ENCODE data around the gene MCRIP2.
"Not testable (repeated sequence)": the region's sequence is repeated elsewhere in the genome, so short reads cannot be mapped to it uniquely, and the experiment has no call there.

MCRIP2 gene

GRCh38 chr16:680967-681745 is 39.5 kb downstream of the MCRIP2 start:
- DNase-seq (ENCODE audit: low spot score) = no peak

DNA sequence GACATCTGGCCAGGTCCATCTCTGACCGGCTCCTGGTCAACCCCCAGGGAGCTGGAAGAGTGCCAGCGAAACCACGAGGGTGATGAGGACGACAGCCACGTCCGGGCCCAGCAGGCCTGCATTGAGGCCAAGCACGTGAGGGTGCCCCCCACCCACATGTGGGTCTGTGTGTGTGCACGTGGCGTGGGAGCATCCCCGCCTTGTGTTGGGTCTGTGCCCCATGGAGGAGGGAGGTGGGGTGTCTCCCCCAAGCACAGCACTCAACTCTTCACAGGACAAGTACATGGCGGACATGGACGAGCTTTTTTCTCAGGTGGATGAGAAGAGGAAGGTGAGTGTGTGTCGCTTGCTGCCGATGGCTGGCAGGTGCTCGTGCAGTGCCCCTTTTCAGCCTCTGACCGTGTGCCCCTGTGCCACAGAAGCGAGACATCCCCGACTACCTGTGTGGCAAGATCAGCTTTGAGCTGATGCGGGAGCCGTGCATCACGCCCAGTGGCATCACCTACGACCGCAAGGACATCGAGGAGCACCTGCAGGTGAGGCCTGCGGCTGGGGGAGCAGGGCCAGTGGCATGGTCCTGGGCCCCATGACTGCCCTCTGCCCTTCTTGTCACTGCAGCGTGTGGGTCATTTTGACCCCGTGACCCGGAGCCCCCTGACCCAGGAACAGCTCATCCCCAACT is 40.3 kb downstream of the MCRIP2 start:
- DNase-seq (ENCODE audit: low spot score) = no peak

GRCh38 chr16:682493-683395 is 41.1 kb downstream of the MCRIP2 start:
- DNase-seq (ENCODE audit: low spot score) = no peak

GRCh38 chr16:683396-684070 is 41.9 kb downstream of the MCRIP2 start:
- no peak for DNase-seq (ENCODE audit: low spot score)

GRCh38 chr16:684071-684794 is 42.6 kb downstream of the MCRIP2 start, which contains the start of gene JMJD8:
Gene JMJD8, minus strand, starts transcription at chr16:684334. Its CDS starts 15 bp downstream, at chr16:684319.
- DNase-seq (ENCODE audit: low spot score) = peak; percentile 95

- DNase-seq (ENCODE audit: low spot score) = no peak
Measured at GRCh38 chr16:684961-685696, 43.5 kb downstream of the MCRIP2 start.

DNA sequence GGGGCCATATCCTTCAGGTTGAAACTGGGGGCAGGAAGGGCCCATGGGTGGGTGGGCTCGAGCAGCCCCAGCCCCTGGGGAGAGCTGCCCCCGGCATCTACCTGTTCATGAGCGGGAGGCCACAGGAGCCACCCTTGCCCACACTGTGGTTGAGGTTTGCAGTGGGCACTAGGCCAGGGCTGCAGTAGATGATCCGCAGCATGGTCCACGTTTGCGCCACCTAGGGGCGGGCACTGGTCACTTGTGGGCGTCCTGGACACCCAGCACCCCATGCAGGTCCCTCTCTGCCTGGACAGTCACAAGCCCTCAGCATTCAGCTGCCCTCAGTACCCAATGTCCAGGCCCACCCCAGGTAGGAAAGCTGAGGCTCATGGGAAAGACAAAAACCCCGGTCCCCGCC is 44.3 kb downstream of the MCRIP2 start:
- no peak for DNase-seq (ENCODE audit: low spot score)

DNA sequence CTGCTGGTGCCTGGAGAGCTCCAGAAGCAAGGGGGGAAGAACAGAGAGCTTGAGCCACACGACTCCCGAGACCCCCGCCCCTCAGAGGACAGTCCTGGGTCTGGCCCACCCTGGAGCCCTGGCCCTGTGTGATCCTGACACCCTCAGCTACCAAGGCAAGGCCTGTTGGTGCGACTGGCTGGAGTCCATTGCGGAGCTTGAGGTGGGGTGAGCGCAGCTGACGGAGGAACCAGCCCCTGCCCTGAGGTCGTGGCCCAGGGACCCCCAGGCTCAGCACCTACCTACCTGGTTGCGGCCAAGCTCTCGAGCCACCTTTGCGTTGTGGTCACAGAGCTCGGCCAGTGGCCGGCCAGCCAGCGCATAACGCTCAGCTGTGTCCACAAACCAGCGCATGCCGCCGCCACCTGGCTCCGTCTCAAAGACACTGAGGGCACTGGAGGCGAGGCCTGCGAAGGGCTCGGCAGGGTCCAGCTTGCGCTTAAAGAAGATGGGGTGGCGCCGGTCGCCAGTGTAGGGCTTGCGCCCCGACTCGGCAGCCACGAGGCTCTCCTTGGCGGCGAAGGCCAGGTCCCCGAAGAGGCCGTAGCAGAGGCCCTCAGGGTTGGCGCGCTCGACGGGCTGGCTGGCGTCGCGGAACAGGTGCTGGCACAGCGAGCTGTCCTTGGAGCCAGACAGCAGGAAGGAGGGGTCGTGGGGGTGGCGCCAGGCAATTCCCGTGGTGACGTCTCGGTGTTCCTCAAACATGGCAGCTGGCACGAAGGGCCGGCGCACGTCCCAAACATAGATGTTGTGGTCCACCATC is 45.0 kb downstream of the MCRIP2 start:
- no peak for DNase-seq (ENCODE audit: low spot score)

GRCh38 chr16:687499-687898 is 45.9 kb downstream of the MCRIP2 start:
- no peak for DNase-seq (ENCODE audit: low spot score)

GRCh38 chr16:689175-689897 is 47.7 kb downstream of the MCRIP2 start:
- DNase-seq (ENCODE audit: low spot score) = no peak

DNA sequence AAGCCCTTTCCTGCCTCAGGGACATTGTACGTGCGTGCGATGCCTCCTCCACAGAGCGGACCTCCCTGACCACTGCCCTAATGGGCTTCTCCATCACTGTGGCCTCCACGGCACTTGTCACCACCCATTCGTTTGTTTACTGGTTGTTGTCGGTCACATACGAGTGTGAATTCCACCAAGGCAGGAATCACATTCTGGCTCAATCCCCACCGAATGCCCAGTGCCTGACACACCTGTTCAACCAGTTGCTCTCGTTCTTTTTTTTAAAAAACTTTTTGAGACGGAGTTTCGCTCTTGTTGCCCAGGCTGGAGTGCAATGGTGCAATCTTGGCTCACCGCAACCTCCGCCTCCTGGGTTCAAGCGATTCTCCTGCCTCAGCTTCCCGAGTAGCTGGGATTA is 49.6 kb downstream of the MCRIP2 start:
- not testable (repeated sequence) for DNase-seq (ENCODE audit: low spot score)

DNA sequence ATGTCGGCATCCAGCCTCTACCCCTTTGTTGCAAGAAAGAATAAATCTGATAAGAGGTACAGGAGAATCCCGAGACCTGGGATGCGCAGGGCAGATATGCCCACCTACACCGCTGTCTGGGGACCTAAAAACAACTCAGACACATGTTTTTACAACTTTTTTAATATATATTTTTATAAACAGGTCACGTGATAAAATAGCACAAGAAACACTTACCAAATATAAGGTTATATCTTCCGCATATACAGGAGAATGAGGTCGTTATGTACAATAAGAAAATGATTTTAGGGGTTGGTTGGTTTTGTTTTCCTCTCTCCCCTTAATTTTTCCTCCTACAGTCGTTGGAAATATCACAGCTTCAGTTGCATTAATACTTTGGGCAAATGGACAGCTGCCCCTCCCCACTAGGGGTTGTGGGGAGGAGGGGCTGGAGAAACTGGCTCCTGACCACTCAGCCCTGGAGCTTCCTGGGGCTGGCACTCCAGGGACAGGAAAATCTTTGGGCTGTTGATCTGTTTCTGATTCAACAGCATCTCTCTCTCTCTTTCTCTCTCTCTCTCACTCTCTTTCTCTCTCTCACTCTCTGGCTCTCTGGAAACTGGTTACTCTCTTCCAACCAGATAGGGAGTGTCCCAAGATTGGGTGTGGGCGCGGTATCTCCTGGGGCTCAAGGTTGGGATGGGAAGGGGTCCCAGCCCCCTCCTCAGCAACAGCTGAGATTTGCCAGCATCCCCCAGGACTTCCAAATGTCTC is 50.9 kb downstream of the MCRIP2 start:
- DNase-seq (ENCODE audit: low spot score) = no peak

- DNase-seq (ENCODE audit: low spot score) = no peak
Measured at GRCh38 chr16:693364-693763, 51.7 kb downstream of the MCRIP2 start.

DNA sequence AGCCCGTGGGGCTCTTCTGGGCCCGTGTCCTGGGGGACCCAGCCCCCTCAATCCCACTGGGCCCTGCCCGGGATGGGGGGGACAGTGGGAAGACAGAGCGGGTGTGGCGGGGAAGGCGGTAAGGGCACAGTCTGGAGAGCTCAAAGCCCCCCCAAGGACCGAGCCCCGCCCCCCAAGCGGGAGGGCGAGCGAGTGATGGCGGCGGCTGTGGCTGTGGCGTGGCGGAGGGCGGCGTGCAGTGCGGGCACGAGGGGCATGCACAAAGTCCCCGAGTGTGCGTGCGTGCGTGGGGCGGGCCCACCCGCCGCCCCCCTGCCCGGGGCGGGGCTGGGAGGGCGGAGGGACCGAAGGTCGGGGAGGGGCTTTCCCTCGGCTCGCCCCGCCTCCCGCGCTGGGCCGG is 52.1 kb downstream of the MCRIP2 start:
- no peak for DNase-seq (ENCODE audit: low spot score)

DNA sequence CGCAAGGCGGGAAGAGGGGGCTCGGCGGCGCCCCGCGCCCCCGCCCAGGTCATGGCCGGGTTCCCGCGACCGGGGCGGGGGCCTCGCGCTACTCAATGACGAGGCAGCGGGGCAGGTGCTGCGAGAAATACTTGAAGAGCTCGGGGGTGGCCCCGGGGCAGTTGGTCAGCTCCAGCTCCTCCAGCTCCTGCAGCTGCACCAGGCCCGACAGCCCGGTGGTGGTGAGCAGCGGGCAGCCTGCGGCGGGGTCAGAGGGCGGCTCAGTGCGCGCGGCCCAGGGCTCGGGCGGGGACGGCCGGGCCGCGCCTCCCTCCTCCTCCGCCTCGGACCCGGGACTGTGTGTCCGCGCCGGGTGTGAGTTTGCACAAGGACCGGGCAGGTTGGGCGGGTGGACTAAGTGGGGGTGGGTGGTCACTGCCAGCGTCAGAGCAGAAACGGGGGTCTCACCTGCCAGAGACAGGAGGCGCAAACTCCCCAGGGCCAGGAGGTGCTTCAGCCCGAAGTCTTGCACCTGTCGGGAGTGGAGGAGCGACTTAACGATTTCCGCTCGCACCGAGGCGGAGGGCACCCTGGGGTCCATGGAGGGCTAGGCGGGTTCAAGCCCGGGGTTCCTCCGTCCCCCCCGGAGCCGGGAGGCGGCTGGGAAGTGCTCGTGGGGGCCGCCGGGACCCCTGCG is 52.7 kb downstream of the MCRIP2 start:
- no peak for DNase-seq (ENCODE audit: low spot score)

GRCh38 chr16:694863-695354 is 53.3 kb downstream of the MCRIP2 start:
- no peak for DNase-seq (ENCODE audit: low spot score)

DNA sequence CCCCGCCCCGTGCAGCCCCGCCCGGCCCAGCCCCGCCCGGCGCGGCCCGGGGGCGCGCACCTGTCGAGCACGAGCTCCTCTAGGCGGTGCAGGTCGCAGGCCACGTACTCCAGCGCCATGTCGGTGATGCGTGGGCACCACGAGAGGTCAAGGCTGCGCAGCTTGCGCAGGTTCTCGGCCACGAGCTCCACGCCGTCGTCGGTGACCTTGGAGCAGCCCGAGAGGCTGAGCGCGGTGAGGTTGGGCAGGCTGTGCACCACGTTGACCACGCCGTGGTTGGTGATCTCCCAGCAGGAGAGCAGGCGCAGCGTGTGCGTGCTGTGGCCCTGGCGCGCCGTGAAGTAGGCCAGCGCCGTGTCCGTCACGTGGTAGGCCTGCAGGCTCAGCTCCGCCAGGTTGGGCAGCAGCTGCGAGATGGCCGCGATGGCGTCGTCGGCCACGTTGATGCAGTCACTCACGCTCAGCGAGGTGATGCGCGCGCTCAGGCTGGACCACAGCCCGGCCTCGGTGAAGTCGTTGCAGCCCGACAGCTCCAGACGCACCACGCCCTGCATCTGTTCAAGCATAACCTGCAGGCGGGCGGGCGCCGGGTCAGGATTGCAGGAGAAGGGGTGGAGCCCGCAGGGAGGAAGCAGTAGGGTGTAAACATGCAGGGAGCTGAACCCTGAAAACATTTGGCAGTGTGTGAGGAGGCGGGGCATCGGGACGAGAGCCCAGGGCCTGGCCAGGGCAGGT is 53.9 kb downstream of the MCRIP2 start:
- DNase-seq (ENCODE audit: low spot score) = no peak
